Measurements from ENCODE around the gene TGFB2.

Gene TGFB2

DNA sequence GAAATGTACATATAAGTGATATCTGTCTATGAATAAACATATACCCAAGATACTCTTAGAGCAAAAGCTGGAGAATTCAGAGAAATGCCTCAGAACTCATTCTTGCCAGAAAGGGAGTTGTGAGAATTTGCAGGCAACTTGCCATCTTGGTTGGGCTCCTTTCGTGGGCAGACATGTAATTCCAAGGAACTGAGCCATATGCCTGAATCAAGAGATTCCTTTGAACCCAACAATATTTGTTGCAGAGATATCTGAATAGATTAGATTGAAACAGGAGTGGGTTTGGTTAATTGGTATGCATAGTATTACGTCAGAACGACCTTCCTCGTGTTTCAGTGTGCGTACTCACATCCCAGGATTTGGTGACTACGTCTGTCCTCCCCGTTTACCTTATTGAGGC is 67.0 kb downstream of the TGFB2 start:
- H3K36me3 ChIP-seq (ENCODE audit: control insufficient read depth in 1 of 2, insufficient read depth in 2 of 2, low read length in 2 of 2) = no peaks in the 10 kb centered on the region
- H3K27me3 ChIP-seq (ENCODE audit: low read depth, low read length) = no peaks in the 10 kb centered on the region
- H3K9me3 ChIP-seq (ENCODE audit: control insufficient read depth in 1 of 2, low read length in 2 of 2) = no peaks in the 10 kb centered on the region
- H3K4me1 ChIP-seq (ENCODE audit: control insufficient read depth in 1 of 2, insufficient read depth in 2 of 2, low read length in 2 of 2) = no peaks in the 10 kb centered on the region
- no peak overlapping the region for H3K4me3 ChIP-seq (ENCODE audit: low read depth in 1 of 2, low read length in 2 of 2)
- H3K27ac ChIP-seq (ENCODE audit: low read length) = no peak overlapping the region

DNA sequence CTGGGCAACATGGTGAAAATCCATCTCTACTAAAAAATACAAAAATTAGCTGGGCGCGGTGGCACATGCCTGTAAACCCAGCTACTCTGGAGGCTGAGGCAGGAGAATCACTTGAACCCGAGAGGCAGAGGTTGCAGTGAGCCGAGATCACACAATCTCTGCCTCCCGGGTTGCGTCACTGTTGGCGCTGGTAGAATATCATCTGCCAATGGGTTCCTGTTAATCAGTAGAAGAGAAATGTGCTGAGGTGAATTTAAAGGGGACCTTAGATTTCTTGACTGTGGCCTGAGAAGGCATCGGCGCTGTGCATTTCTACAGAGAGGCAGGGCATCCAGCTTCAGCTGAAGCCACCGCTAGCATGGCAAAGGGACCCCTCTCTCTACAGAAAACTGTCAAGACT is 68.0 kb downstream of the TGFB2 start:
- no peak overlapping the region for H3K27ac ChIP-seq (ENCODE audit: low read length)
- H3K36me3 ChIP-seq (ENCODE audit: control insufficient read depth in 1 of 2, insufficient read depth in 2 of 2, low read length in 2 of 2) = no peaks in the 10 kb centered on the region
- no peaks in the 10 kb centered on the region for H3K27me3 ChIP-seq (ENCODE audit: low read depth, low read length)
- H3K4me1 ChIP-seq (ENCODE audit: control insufficient read depth in 1 of 2, insufficient read depth in 2 of 2, low read length in 2 of 2) = no peaks in the 10 kb centered on the region
- H3K9me3 ChIP-seq (ENCODE audit: control insufficient read depth in 1 of 2, low read length in 2 of 2) = no peaks in the 10 kb centered on the region
- no peak overlapping the region for H3K4me3 ChIP-seq (ENCODE audit: low read depth in 1 of 2, low read length in 2 of 2)

DNA sequence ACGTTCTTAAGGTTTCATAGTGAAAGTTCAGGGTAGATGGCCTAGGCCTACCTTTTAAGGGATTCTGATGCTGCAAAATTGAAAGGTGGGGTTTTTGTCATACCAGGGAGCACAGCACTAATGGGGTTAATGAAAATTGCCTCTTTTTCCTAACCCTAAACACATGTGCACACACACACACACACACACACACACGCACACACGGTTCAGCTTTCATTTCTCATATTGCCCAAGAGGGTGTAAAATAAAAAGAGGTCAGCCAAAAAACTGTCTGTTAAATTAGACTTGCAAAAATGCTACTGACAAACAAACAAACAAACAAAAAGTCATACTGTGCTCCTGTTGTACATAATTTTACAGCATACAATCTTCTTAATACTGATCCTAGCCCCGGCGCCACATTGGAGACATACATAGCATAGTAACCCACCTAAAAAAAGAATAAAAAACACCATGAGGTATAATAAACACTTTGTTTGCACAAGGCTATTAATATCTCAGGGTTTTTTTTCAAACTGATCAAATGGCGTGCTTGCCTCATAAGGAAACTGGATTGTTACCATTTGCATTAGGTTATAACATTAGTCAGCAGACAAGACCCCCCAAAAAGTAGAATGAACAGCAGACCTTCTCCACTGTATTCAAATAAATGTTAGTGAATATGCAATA is 69.1 kb downstream of the TGFB2 start:
- Histone ChIP-seq H3K36me3 (ENCODE audit: control insufficient read depth in 1 of 2, insufficient read depth in 2 of 2, low read length in 2 of 2) (no peaks in the 10 kb centered on the region), H3K4me3 (ENCODE audit: low read depth in 1 of 2, low read length in 2 of 2) (no peak overlapping the region), H3K4me1 (ENCODE audit: control insufficient read depth in 1 of 2, insufficient read depth in 2 of 2, low read length in 2 of 2) (no peaks in the 10 kb centered on the region), H3K27ac (ENCODE audit: low read length) (no peak overlapping the region), H3K27me3 (ENCODE audit: low read depth, low read length) (no peaks in the 10 kb centered on the region), H3K9me3 (ENCODE audit: control insufficient read depth in 1 of 2, low read length in 2 of 2) (no peaks in the 10 kb centered on the region)

DNA sequence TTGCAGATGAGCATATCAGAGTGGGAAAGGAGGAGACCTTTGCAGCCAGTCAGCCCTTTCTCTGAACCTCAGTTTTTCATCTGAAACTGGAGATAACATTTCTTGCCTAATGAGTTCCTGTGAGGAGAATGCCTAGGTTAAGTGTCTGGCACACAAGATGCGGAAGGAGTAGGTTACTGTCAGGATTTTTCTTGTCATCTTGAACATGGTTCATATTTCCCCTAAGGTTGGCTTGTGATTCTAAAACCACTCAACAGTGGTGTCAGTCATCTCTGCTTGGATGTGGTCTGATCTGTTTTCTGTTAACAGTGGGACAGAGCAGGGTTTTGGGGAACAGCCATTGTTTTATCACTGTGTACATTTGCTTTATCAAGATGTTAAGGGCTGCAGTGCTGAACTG is 70.6 kb downstream of the TGFB2 start:
- Histone ChIP-seq H3K27ac (ENCODE audit: low read length) (no peak overlapping the region), H3K4me1 (ENCODE audit: control insufficient read depth in 1 of 2, insufficient read depth in 2 of 2, low read length in 2 of 2) (no peaks in the 10 kb centered on the region), H3K4me3 (ENCODE audit: low read depth in 1 of 2, low read length in 2 of 2) (no peak overlapping the region), H3K27me3 (ENCODE audit: low read depth, low read length) (no peaks in the 10 kb centered on the region), H3K9me3 (ENCODE audit: control insufficient read depth in 1 of 2, low read length in 2 of 2) (no peaks in the 10 kb centered on the region), H3K36me3 (ENCODE audit: control insufficient read depth in 1 of 2, insufficient read depth in 2 of 2, low read length in 2 of 2) (no peaks in the 10 kb centered on the region)

DNA sequence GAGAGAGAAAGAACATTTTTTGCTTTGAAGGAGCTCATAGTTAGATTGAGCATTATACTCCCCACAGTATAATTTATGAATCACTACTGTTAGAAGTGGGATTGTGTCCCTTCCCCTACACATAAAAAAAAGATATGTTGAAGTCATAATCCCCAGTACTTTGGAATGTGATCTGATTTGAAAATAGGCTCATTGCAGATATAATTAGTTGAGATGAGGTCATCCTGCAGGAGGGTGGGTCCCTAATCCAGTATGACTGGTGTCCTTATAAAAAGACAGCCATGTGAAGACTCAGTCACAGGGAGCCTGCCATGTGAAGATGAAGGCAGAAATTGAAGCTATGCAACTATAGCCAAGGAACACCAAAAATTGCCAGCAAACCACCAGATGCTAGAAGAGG is 76.4 kb downstream of the TGFB2 start:
- H3K4me3 ChIP-seq (ENCODE audit: low read depth in 1 of 2, low read length in 2 of 2) = no peak overlapping the region
- no peaks in the 10 kb centered on the region for H3K9me3 ChIP-seq (ENCODE audit: control insufficient read depth in 1 of 2, low read length in 2 of 2)
- no peak overlapping the region for H3K27ac ChIP-seq (ENCODE audit: low read length)
- no peaks in the 10 kb centered on the region for H3K27me3 ChIP-seq (ENCODE audit: low read depth, low read length)
- H3K4me1 ChIP-seq (ENCODE audit: control insufficient read depth in 1 of 2, insufficient read depth in 2 of 2, low read length in 2 of 2) = peaks cover 0 to 5% of the 10 kb centered on the region in 2 donors
- no peaks in the 10 kb centered on the region for H3K36me3 ChIP-seq (ENCODE audit: control insufficient read depth in 1 of 2, insufficient read depth in 2 of 2, low read length in 2 of 2)

DNA sequence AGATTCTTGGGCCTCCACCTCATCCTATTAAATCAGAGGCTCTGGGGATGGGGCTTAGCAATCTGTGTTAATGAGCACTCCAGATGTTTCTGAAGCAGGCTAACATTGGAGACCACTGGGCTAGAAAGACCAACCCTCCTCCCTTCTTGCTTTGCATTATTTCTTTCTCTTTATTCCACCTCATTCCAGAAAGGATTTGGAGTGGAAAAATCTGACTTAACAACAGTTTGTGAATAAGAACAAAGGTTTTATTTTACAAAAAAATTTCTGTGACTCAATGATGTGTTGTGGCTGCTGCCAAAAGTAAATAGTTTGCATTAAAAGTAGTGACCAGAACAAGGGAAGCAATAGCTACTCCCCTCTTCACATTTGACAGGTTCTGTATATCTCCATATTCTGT is 79.4 kb downstream of the TGFB2 start:
- H3K27me3 ChIP-seq (ENCODE audit: low read depth, low read length) = no peaks in the 10 kb centered on the region
- no peaks in the 10 kb centered on the region for H3K36me3 ChIP-seq (ENCODE audit: control insufficient read depth in 1 of 2, insufficient read depth in 2 of 2, low read length in 2 of 2)
- H3K4me1 ChIP-seq (ENCODE audit: control insufficient read depth in 1 of 2, insufficient read depth in 2 of 2, low read length in 2 of 2) = peaks cover 0 to 5% of the 10 kb centered on the region in 2 donors
- no peak overlapping the region for H3K4me3 ChIP-seq (ENCODE audit: low read depth in 1 of 2, low read length in 2 of 2)
- H3K27ac ChIP-seq (ENCODE audit: low read length) = no peak overlapping the region
- H3K9me3 ChIP-seq (ENCODE audit: control insufficient read depth in 1 of 2, low read length in 2 of 2) = no peaks in the 10 kb centered on the region

DNA sequence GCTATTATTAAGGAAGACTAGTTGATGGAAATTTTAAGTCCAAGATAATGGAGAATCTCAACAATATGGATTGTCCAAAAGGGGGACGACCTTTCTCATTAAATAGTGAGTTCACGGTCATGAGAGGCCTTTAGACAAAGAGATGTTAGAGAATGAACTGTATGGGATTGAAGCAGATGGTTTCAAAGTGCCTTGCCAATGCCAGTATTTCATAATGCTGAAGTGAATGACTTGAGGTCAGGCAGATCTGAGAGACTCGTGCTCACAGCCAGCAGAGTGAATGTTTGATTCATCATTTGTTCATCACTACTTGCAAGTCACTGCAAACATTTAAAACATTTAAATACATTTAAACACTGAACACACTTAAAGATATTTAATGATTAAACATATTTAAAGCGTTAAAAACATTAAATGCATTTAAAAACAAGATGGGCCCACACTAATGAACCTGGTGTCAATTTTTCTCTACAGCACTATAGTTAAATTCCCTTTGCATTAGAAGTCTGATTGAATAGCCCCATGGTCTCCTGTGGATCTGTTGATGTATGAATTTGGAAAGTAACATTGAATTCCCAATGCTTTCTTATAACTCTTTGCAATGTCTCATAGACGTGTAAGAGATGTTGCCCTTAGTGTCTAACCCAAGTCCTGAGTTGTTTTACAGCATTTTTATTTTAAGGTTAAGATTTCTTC is 80.7 kb downstream of the TGFB2 start:
- H3K27ac ChIP-seq (ENCODE audit: low read length) = no peak overlapping the region
- peaks cover 0 to 12% of the 10 kb centered on the region in 2 donors for H3K4me1 ChIP-seq (ENCODE audit: control insufficient read depth in 1 of 2, insufficient read depth in 2 of 2, low read length in 2 of 2)
- no peaks in the 10 kb centered on the region for H3K9me3 ChIP-seq (ENCODE audit: control insufficient read depth in 1 of 2, low read length in 2 of 2)
- H3K36me3 ChIP-seq (ENCODE audit: control insufficient read depth in 1 of 2, insufficient read depth in 2 of 2, low read length in 2 of 2) = no peaks in the 10 kb centered on the region
- no peaks in the 10 kb centered on the region for H3K27me3 ChIP-seq (ENCODE audit: low read depth, low read length)
- H3K4me3 ChIP-seq (ENCODE audit: low read depth in 1 of 2, low read length in 2 of 2) = no peak overlapping the region

DNA sequence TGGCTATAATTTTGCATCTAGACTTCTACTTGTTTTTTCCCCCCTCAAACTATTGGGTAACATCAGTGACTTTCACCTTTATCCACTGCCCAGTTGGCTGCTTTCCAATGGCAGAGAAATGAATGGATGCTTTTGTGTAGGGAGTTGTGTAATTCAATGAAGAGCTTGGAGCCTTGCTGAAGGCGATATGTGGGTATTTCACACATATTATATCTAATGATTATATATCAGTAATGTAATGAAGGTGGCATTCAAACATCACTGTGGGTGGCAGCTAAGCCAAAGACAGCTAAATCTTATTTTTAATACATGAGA is 81.2 kb downstream of the TGFB2 start:
- H3K4me3 ChIP-seq (ENCODE audit: low read depth in 1 of 2, low read length in 2 of 2) = no peak overlapping the region
- no peaks in the 10 kb centered on the region for H3K9me3 ChIP-seq (ENCODE audit: control insufficient read depth in 1 of 2, low read length in 2 of 2)
- H3K4me1 ChIP-seq (ENCODE audit: control insufficient read depth in 1 of 2, insufficient read depth in 2 of 2, low read length in 2 of 2) = peaks cover 0 to 12% of the 10 kb centered on the region in 2 donors
- no peaks in the 10 kb centered on the region for H3K27me3 ChIP-seq (ENCODE audit: low read depth, low read length)
- H3K36me3 ChIP-seq (ENCODE audit: control insufficient read depth in 1 of 2, insufficient read depth in 2 of 2, low read length in 2 of 2) = no peaks in the 10 kb centered on the region
- no peak overlapping the region for H3K27ac ChIP-seq (ENCODE audit: low read length)

DNA sequence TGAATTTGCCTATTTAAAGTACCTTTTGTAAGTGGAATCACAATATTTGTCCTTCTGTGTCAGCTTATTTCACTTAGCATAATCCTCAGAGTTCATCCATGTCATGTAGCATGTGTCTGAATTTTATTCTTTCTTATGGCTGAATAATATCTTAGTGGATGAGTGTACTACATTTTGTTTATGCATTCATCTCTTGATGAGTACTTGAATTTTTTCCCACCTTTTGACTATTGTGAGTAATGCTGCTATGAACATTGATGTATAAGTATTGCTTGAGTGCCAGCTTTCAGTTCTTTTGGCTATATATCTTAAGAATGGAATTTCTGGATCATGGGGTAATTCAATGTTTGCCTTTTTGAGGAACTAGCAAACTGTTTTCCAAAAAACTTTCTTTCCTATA is 84.2 kb downstream of the TGFB2 start:
- Histone ChIP-seq H3K27me3 (ENCODE audit: low read depth, low read length) (no peaks in the 10 kb centered on the region), H3K9me3 (ENCODE audit: control insufficient read depth in 1 of 2, low read length in 2 of 2) (no peaks in the 10 kb centered on the region), H3K4me3 (ENCODE audit: low read depth in 1 of 2, low read length in 2 of 2) (no peak overlapping the region), H3K36me3 (ENCODE audit: control insufficient read depth in 1 of 2, insufficient read depth in 2 of 2, low read length in 2 of 2) (no peaks in the 10 kb centered on the region), H3K27ac (ENCODE audit: low read length) (no peak overlapping the region), H3K4me1 (ENCODE audit: control insufficient read depth in 1 of 2, insufficient read depth in 2 of 2, low read length in 2 of 2) (peaks cover 0 to 12% of the 10 kb centered on the region in 2 donors)

DNA sequence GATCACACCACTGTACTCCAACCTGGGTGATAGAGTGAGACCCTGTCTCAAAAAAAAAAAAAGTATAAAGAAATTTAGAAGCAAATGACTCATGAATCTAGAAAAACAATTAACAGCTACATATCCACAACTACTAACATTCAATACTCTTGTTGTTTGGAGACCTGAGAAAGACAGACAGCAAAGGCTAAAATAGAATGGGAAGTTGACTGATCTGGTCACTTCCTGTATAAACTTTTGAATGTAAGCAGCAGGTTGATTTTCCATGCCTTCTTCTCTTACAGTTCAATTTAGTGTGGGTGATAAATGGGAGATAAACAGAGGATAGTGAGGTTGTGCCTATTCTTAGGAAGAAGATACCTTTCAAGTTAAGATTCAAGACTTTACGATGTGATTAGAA is 85.2 kb downstream of the TGFB2 start:
- H3K36me3 ChIP-seq (ENCODE audit: control insufficient read depth in 1 of 2, insufficient read depth in 2 of 2, low read length in 2 of 2) = peaks cover 0 to 6% of the 10 kb centered on the region in 2 donors
- no peak overlapping the region for H3K27ac ChIP-seq (ENCODE audit: low read length)
- H3K4me3 ChIP-seq (ENCODE audit: low read depth in 1 of 2, low read length in 2 of 2) = no peak overlapping the region
- H3K4me1 ChIP-seq (ENCODE audit: control insufficient read depth in 1 of 2, insufficient read depth in 2 of 2, low read length in 2 of 2) = peaks cover 0 to 12% of the 10 kb centered on the region in 2 donors
- H3K9me3 ChIP-seq (ENCODE audit: control insufficient read depth in 1 of 2, low read length in 2 of 2) = no peaks in the 10 kb centered on the region
- no peaks in the 10 kb centered on the region for H3K27me3 ChIP-seq (ENCODE audit: low read depth, low read length)

DNA sequence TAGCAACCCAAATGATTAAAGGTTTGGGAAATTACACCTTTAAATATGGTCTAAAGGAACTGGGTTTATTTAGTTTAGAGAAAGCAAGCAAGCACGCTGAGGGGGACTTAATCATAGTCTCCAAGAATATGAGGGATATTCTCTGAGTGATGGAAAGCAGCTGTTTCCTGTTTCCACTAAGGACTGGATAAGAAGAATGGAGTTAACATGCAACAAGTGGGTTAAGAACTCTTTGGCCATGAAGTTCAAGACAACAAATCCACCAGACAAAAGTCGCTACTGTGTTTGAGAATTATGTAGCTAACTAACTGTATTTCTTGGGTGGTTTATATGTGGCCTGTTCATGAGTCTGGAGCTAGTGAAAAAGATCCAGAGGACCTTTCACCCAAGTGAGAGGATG is 85.7 kb downstream of the TGFB2 start:
- Histone ChIP-seq H3K9me3 (ENCODE audit: control insufficient read depth in 1 of 2, low read length in 2 of 2) (no peaks in the 10 kb centered on the region), H3K27ac (ENCODE audit: low read length) (no peak overlapping the region), H3K27me3 (ENCODE audit: low read depth, low read length) (no peaks in the 10 kb centered on the region), H3K4me1 (ENCODE audit: control insufficient read depth in 1 of 2, insufficient read depth in 2 of 2, low read length in 2 of 2) (peaks cover 0 to 9% of the 10 kb centered on the region in 2 donors), H3K36me3 (ENCODE audit: control insufficient read depth in 1 of 2, insufficient read depth in 2 of 2, low read length in 2 of 2) (peaks cover 0 to 6% of the 10 kb centered on the region in 2 donors), H3K4me3 (ENCODE audit: low read depth in 1 of 2, low read length in 2 of 2) (no peak overlapping the region)

DNA sequence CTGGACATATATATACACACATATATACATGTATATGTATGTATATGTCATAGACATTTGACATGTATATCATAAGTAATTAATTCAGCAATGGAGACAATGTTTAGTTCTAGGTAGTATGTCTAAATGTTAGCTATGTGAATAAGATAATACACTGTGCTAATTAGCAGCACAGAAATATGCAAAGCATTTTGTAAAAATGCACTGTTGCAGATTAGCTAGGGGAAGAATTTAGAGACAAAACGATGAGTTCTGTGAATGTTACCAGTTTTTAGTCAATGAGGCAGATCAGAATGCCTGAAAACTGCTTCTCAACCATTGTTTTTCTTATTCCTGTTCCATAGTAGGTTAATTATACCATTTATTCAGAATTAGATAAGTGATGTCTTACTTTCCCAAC is 86.3 kb downstream of the TGFB2 start:
- H3K4me1 ChIP-seq (ENCODE audit: control insufficient read depth in 1 of 2, insufficient read depth in 2 of 2, low read length in 2 of 2) = peaks cover 0 to 6% of the 10 kb centered on the region in 2 donors
- no peak overlapping the region for H3K4me3 ChIP-seq (ENCODE audit: low read depth in 1 of 2, low read length in 2 of 2)
- peaks cover 0 to 10% of the 10 kb centered on the region in 2 donors for H3K36me3 ChIP-seq (ENCODE audit: control insufficient read depth in 1 of 2, insufficient read depth in 2 of 2, low read length in 2 of 2)
- H3K9me3 ChIP-seq (ENCODE audit: control insufficient read depth in 1 of 2, low read length in 2 of 2) = no peaks in the 10 kb centered on the region
- no peaks in the 10 kb centered on the region for H3K27me3 ChIP-seq (ENCODE audit: low read depth, low read length)
- no peak overlapping the region for H3K27ac ChIP-seq (ENCODE audit: low read length)

All from muscle layer of duodenum (tissue), 2 donors.